Stimulated activated CD8-positive, alpha-beta memory T cell treated with anti-CD3 and anti-CD28 coated beads, Interleukin-15, amount 100 ng/mL, for 48 hours (primary cell): ENCODE data around the gene B4GALT6.

Experiments used
- DNase-seq, 2 donors: peaks; one replicate each; pipeline ENCODE4 v3.0.0-alpha.2; 2020; ENCODE audit warnings: low read depth in 2 of 2

B4GALT6 gene

DNA sequence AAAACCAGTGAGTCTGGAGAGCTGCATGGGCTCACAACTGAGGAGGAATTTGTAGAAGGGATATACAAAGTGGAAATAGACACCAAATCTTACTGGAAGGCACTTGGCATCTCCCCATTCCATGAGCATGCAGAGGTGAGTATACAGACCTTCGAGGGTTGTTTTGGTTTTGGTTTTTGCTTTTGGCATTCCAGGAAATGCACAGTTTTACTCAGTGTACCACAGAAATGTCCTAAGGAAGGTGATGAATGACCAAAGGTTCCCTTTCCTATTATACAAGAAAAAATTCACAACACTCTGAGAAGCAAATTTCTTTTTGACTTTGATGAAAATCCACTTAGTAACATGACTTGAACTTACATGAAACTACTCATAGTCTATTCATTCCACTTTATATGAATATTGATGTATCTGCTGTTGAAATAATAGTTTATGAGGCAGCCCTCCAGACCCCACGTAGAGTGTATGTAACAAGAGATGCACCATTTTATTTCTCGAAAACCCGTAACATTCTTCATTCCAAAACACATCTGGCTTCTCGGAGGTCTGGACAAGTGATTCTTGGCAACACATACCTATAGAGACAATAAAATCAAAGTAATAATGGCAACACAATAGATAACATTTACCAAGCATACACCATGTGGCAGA, 89.1 kb downstream of the B4GALT6 start:
- no peak for DNase-seq

DNA sequence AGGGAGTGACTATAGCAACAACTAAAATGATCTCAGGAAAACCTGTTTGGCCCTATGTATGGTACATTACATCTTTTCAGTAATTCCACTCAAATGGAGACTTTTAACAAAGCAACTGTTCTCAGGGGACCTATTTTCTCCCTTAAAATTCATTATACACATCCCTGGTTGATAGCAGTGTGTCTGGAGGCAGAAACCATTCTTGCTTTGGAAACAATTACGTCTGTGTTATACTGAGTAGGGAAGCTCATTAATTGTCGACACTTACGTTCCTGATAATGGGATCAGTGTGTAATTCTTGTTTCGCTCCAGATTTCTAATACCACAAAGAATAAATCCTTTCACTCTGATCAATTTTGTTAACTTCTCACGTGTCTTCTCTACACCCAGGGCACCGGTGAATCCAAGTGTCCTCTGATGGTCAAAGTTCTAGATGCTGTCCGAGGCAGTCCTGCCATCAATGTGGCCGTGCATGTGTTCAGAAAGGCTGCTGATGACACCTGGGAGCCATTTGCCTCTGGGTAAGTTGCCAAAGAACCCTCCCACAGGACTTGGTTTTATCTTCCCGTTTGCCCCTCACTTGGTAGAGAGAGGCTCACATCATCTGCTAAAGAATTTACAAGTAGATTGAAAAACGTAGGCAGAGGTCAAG, 91.7 kb downstream of the B4GALT6 start:
- no peak for DNase-seq

DNA sequence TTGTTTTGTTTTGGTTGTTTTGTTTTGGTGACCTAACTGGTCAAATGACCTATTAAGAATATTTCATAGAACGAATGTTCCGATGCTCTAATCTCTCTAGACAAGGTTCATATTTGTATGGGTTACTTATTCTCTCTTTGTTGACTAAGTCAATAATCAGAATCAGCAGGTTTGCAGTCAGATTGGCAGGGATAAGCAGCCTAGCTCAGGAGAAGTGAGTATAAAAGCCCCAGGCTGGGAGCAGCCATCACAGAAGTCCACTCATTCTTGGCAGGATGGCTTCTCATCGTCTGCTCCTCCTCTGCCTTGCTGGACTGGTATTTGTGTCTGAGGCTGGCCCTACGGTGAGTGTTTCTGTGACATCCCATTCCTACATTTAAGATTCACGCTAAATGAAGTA, 92.8 kb downstream of the B4GALT6 start, which contains the start of gene TTR:
Gene TTR, plus strand, starts transcription at position 250 of the 400 bp plus-strand sequence. Its CDS starts 26 bp downstream, at position 276.
- no peak for DNase-seq

DNA sequence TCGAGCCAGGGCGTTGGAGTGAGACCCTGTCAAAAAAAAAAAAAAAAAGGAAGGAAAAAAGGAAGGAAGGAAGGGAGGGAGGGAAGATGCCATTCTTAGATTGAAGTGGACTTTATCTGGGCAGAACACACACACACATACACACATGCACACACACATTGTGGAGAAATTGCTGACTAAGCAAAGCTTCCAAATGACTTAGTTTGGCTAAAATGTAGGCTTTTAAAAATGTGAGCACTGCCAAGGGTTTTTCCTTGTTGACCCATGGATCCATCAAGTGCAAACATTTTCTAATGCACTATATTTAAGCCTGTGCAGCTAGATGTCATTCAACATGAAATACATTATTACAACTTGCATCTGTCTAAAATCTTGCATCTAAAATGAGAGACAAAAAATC, 93.3 kb downstream of the B4GALT6 start:
- no peak for DNase-seq

DNA sequence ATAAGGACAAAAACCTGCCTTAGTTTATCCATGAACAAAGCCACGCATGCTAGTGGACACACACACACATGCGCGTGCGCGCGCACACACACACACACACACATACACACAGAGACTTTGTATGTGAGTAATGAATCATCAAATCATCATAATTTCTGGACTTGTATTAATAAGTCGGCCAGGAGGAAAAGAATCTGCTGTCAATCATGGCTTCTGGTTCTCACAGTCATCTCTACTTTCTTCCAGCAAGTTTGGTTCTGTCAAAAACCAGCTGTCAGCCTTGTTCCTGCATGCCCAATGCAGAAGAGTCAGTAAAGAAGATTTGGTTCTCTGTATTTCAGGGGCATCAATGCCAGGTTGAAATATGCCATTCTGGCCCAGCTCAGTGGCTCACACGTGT, 93.8 kb downstream of the B4GALT6 start:
- no peak for DNase-seq

DNA sequence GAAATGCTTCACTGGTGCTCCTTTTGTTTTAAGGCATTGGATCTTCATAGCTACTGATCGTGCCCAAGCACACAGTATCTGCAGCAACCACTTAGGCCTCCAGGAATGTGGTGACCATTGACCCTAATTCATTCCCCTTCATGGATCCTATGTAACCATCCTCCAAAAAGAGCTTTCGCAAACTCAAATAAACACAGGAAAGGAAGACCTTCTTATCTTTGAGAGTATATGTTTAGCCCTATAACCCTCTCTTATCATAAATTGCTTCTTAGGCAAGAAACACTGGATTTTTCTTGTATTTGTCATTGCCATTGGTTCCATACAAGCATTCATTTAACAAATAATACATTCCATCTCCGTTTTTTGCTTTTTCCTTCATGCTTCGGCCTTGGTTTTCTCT, 96.9 kb downstream of the B4GALT6 start:
- DNase-seq, result no peak

DNA sequence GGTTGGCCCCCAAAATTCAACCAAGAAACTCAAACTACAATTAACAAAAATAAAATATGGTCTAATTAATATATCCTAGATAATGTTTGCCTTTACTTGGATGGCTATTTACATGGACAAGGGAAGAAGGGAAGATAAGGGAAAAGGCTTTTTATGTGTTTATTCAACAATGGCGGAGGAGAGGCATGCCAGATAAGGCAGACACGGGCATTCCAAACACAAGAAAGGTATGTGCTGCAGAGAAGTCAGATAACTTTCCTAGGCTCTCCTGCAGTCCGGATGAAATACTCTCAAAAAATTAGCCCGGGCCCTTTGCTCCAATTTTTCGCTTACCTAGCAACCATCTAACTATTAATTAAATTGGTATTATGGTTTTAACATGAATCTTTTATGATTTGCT, 97.8 kb downstream of the B4GALT6 start:
- no peak for DNase-seq

DNA sequence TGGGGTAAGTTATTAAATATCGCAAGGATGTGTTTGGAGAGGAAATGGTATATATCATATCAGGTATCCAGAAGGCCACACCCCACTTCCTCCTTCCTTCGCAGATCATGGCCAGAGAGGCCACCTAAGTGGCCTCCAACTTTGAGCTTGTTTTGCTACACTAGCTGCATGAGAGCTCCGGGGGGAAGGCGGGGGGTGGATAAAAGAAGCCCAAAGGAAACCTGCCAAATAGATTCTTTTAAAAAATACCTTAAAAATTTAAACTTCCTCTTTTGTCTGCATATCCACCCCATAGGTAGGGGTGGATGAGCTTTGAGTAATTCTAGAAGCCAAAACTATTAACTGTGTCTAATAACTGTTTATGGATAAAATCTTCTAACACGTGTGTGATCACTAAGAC, 98.4 kb downstream of the B4GALT6 start:
- DNase-seq, result no peak

DNA sequence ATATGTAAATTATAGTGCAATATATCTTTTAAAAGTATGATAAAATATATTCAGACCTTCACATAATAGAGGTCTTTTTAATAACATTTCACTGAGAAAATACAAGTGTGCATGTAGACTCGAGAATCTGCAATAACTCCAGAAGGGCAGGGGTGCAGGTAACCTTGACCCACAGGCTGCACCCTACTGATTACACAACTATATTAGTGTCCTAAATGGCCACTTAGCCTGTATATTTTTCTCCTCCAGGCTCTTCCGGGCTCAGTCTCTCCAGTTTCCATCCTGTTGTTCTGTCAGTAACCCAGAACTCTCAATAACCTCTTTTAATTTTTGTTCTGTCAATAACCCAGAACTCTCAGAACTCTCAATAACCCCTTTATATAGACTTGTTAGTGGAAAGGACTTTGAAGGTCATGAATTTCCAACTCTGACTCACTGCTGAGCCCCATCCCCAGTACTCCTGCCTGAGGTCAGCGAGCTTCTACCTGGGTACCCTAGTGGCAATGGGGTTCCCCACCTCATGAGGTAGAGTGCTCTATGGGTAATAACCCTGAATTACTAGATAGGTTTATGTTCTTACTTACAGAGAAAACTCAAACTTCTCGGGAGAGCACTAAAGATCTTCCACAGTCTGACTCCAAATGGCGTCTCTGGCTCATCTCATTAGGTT, 101.1 kb downstream of the B4GALT6 start:
- DNase-seq, result no peak

DNA sequence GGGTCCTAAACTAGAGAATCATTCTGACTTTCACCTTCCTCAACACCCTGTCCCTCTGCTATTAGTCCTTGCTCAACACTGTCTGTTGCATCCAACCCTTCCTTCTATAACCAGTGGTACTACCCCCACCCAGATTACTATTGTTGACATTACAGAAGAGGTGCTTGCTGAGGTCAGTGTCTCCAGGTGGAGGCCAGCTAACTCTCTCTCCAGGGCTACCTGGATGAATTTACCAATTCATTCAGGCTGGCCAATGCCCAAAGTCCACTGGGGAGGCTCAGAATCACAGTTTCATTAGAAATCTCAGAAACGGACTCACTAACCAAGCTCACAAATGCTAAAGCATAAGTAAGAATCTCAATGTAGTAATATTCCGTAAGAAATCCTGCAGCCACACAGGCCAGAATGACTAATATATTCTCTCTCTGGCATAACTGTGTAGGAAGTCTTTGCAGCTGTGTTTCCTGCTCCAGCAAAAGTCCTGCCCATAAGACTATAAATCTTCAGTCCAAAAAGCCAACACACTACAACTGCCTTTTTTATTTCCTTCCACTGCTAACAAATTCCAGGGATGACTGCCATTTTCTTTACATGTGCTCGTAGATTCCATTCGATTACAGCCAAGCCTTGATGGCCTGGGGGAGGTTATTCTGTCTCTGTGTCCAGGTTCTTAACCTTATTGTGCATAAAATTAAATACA, 102.7 kb downstream of the B4GALT6 start:
- DNase-seq, result no peak

DNA sequence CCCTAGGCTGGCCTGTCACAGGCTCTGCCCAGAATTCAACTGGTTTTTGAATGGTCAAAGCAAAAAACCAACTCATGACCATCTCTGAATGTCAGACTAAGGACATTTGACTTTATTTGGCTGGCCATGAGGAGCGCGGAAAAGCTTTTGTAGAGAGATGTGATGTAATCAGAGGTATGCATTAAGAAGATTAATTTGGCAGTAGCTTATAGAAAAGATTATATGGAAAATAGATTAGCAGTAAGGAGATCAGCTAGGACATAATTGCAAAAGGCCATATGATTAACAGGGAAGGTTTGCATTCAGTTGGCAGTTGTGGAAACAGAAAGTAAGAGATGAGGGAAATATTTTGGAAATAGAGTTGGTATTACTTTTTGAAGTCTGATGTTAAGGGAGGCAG, 105.0 kb downstream of the B4GALT6 start:
- no peak for DNase-seq

DNA sequence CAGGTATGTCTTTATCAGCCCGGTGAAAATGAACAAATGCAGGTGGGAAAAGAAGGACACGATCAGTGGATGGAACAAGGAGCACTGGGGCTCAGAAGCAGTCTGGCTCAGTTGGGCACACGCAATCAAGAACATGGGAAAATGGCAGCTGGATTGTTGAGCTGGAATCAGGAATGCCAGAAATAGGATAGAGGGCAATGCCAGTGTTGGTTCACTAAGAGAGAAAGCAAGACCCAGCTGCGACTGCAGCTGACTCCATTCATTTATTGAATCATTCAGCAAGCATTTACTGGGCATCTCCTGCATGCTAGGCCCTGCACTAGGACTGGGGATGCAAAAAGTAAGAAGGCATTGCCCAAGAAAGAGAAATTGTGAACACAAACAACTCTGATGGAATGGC, 106.3 kb downstream of the B4GALT6 start:
- DNase-seq, result no peak

DNA sequence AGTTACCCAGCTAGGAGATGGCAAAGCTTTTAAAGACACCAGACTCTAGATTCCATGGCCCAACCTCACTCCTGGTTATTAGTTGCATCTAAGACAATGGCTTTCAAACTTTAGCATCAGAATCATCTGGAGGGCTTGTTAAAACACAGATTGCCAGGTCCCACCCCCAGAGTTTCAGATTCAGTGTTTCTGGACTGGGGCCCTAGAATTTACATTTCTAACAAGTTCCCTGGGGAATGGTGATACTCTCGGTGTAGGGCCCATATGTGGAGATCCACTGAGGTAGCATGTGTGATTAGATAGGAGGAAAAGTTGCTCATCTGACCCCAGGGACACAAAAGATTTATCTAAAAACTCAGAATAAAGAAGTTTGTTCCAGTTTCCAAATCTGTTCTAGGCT, 107.2 kb downstream of the B4GALT6 start:
- DNase-seq, result no peak

DNA sequence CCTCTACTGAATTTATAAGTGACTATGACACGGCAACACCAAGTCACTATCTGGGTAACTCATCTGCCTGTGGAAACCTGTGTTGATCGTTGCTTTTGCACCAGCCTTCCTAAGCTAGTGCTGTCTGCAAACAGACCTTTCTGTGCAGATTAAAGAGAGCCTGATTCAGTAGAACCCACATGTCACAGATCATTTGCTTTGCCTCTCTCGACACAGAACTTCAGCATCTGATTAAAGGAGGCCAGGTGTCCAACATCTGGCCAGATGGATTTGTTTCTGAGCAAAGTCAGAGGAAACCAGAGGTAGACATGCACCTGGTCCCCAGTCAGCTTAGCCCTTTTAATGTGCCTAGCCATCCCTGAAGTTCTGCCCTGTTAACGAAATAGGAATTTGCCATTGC, 107.7 kb downstream of the B4GALT6 start:
- no peak for DNase-seq

DNA sequence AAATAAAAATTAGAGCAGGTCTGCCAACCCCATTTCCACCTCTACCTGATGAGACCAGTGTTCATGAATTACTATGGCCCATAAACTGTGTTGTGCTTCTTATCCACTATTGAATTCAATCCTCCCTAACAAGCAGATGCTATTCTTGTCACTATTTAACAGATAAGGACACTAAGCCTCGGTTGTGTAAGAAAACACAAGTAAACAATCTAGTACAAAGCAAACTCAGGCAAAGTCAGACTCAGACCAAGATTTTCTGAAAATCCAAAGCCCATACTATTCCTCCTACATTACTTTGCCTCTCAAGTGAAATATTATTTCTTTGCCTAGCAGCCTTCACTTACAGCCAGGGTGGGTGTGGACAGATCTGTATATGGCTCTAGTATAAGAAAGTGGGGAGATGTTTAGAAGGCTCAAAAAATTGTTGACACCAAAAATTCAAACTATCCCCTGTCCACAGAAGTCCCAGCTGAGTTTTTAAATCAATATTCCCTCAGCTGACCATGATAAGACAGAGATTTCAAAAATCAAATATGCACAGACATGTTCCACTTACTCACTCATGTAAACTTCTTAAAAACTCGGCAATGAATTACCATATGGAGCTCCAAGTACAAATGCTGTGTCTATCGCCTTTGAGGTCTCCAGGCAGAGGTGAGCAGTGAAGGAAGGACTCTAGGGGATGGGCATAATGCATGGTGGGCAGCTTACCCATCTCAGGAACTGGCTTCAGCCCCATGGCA, 108.7 kb downstream of the B4GALT6 start:
- DNase-seq, result no peak

DNA sequence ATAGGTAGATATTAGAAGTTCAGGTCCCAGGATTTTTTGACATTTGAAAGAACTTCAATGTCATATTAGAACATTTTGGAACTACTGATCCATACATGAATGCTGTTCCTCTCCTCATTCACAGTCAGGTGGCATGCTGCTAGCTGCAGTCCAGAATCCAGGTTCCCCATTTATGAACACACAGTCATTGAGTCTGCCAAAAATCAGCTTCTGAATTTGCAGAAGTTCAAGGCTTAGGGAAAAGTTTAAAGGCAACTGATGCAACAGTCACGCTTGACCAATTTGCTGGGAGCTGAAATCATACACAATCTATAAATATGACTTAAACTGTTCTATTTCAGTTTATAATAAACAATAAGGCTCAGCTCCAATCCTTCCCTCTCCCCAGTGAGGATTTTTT, 110.0 kb downstream of the B4GALT6 start:
- DNase-seq, result no peak
